Lower lobe of right lung (tissue), 2 donors: Measurements from ENCODE around the gene LIMCH1. TPM values are rescaled to one million over a fixed set of nuclear protein-coding genes. Genes with fewer than 3 reads are reported as not detected.

Experiments
- ATAC-seq, 2 donors: fragments of 200-7000 bp; cut with Tn5 transposase; one replicate each; pipeline ENCODE4 v1.9.1; 2020 to 2022; ENCODE audit warnings: mild to moderate bottlenecking in 2 of 2, moderate library complexity in 2 of 2
- DNase-seq: peaks from one replicate; pipeline ENCODE4 v3.0.0-alpha.2; 2020
- H3K27ac ChIP-seq: fragments of 200-600 bp; one replicate; pipeline ENCODE4 v1.8.0; 2022
- H3K27me3 ChIP-seq: fragments of 200-600 bp; one replicate; pipeline ENCODE4 v1.8.0; 2022; ENCODE audit warnings: low read depth
- H3K36me3 ChIP-seq: fragments of 200-600 bp; one replicate; pipeline ENCODE4 v1.8.0; 2022; ENCODE audit warnings: mild to moderate bottlenecking
- H3K4me1 ChIP-seq: fragments of 200-600 bp; one replicate; pipeline ENCODE4 v1.8.0; 2022
- H3K4me3 ChIP-seq: fragments of 200-600 bp; one replicate; pipeline ENCODE4 v1.8.0; 2022; ENCODE audit warnings: mild to moderate bottlenecking
- H3K9me3 ChIP-seq: fragments of 200-600 bp; one replicate; pipeline ENCODE4 v1.8.0; 2022
- CTCF ChIP-seq: fragments of 200-600 bp; IDR thresholded peaks from one replicate; pipeline ENCODE4 v1.8.0; 2022; ENCODE audit warnings: antibody characterized with exemption, mild to moderate bottlenecking
- intact Hi-C: fragments of 100-400 bp; cut with DNase I; formaldehyde crosslinking; loops from one replicate; pipeline ENCODE4 v1.11.0; 2022
- total RNA-seq: library from RNA; stranded (reverse); fragmentation: NEBNext Ultra II Directional; extraction: Animal tissue kit (Norgen Biotek cat#: 25700); gene quantifications from one replicate; pipeline ENCODE4 v1.2.1, GENCODE V29; 2021
- donor health status: DM: no; HTN: yes; CAD: no; lungs with severe emphysema.

LIMCH1 gene
- total RNA-seq, 1 donor from 2014 or later: 267 TPM

GRCh38 chr4:41620594-41621256 lies 82.8 kb downstream of the LIMCH1 start:
- Histone ChIP-seq H3K4me1 (no peaks in the 10 kb centered on the region), H3K27me3 (no peaks in the 10 kb centered on the region), H3K9me3 (no peaks in the 10 kb centered on the region), H3K4me3 (no peak overlapping the region), H3K27ac (no peak overlapping the region), H3K36me3 (peaks cover 36% of the 10 kb centered on the region)
- no peak for DNase-seq
- ATAC-seq: no peak
- no peak for TF ChIP-seq CTCF
- intact Hi-C loops: no loop called here

- no peak for DNase-seq
- Histone ChIP-seq H3K36me3 (peaks cover 36% of the 10 kb centered on the region), H3K27ac (no peak overlapping the region), H3K4me3 (no peak overlapping the region), H3K27me3 (no peaks in the 10 kb centered on the region), H3K4me1 (no peaks in the 10 kb centered on the region), H3K9me3 (no peaks in the 10 kb centered on the region)
- TF ChIP-seq CTCF: no peak
- no peak for ATAC-seq
- intact Hi-C loops: no loop called here
Observed at GRCh38 chr4:41622787-41623186, 84.8 kb downstream of the LIMCH1 start.

GRCh38 chr4:41624765-41625164 lies 86.8 kb downstream of the LIMCH1 start:
- DNase-seq: no peak
- Histone ChIP-seq H3K27ac (no peak overlapping the region), H3K9me3 (no peaks in the 10 kb centered on the region), H3K4me3 (no peak overlapping the region), H3K27me3 (no peaks in the 10 kb centered on the region), H3K36me3 (peaks cover 27% of the 10 kb centered on the region), H3K4me1 (no peaks in the 10 kb centered on the region)
- TF ChIP-seq CTCF: no peak
- intact Hi-C loops: no loop called here
- ATAC-seq: no peak

GRCh38 chr4:41625531-41625930 lies 87.6 kb downstream of the LIMCH1 start:
- DNase-seq (no peak), ATAC-seq (no peak)
- Histone ChIP-seq H3K36me3 (peaks cover 24% of the 10 kb centered on the region), H3K9me3 (no peaks in the 10 kb centered on the region), H3K27me3 (no peaks in the 10 kb centered on the region), H3K27ac (no peak overlapping the region), H3K4me1 (no peaks in the 10 kb centered on the region), H3K4me3 (no peak overlapping the region)
- intact Hi-C loops: no loop called here
- TF ChIP-seq CTCF: no peak

- Histone ChIP-seq H3K27ac (no peak overlapping the region), H3K9me3 (no peaks in the 10 kb centered on the region), H3K4me3 (no peak overlapping the region), H3K4me1 (no peaks in the 10 kb centered on the region), H3K36me3 (peaks cover 29% of the 10 kb centered on the region), H3K27me3 (no peaks in the 10 kb centered on the region)
- intact Hi-C loops: no loop called here
- TF ChIP-seq CTCF: no peak
- ATAC-seq (no peak), DNase-seq (no peak)
Observed at GRCh38 chr4:41628936-41629335, 91.0 kb downstream of the LIMCH1 start.
